Nucleus accumbens (tissue), 56 donors: ENCODE measurements around the gene BCL2L13.

Experiments used
- DNase-seq, 56 donors: peaks; one replicate each; lab custom pipeline; 2025; lab: John Stamatoyannopoulos, UW

The BCL2L13 gene

GRCh38 chr22:17775781-17776465 is 137.4 kb downstream of the BCL2L13 start:
- no peak for DNase-seq

- DNase-seq = no peak
Measured at GRCh38 chr22:17777005-17777716, 138.6 kb downstream of the BCL2L13 start.

GRCh38 chr22:17777717-17778044 is 139.1 kb downstream of the BCL2L13 start:
- DNase-seq = no peak

GRCh38 chr22:17778412-17778976 is 139.9 kb downstream of the BCL2L13 start:
- DNase-seq = no peak

GRCh38 chr22:17779286-17780115 is 140.9 kb downstream of the BCL2L13 start:
- no peak for DNase-seq

- no peak for DNase-seq
Measured at GRCh38 chr22:17780116-17780740, 141.7 kb downstream of the BCL2L13 start.
